ENCODE measurements around the gene TNIK.

- no peak for TF ChIP-seq EZH2 (IDR thresholded peaks at IDR 0.05; ENCODE audit: low read depth, unreplicated experiment)
- no peak for TF ChIP-seq STAT1 (IDR thresholded peaks at IDR 0.05; ENCODE audit: unreplicated experiment)
- no peak for TF ChIP-seq CREB1 (CRISPR knock-in tag; IDR thresholded peaks at IDR 0.05; ENCODE audit: low read depth)
- no peak for TF ChIP-seq CTCF (conservative IDR thresholded peaks at IDR 0.05; ENCODE audit: low read depth in 2 of 2)
- TF ChIP-seq EZH2phosphoT487 (IDR thresholded peaks at IDR 0.05; ENCODE audit: unreplicated experiment): no peak
- TF ChIP-seq JUNB (IDR thresholded peaks at IDR 0.05; ENCODE audit: unreplicated experiment): no peak
- no peak for TF ChIP-seq POLR2AphosphoS5 (IDR thresholded peaks at IDR 0.05; ENCODE audit: low read depth)
- TF ChIP-seq ZNF114 (CRISPR knock-in tag; IDR thresholded peaks at IDR 0.05): no peak
- TF ChIP-seq, protein P1, sequence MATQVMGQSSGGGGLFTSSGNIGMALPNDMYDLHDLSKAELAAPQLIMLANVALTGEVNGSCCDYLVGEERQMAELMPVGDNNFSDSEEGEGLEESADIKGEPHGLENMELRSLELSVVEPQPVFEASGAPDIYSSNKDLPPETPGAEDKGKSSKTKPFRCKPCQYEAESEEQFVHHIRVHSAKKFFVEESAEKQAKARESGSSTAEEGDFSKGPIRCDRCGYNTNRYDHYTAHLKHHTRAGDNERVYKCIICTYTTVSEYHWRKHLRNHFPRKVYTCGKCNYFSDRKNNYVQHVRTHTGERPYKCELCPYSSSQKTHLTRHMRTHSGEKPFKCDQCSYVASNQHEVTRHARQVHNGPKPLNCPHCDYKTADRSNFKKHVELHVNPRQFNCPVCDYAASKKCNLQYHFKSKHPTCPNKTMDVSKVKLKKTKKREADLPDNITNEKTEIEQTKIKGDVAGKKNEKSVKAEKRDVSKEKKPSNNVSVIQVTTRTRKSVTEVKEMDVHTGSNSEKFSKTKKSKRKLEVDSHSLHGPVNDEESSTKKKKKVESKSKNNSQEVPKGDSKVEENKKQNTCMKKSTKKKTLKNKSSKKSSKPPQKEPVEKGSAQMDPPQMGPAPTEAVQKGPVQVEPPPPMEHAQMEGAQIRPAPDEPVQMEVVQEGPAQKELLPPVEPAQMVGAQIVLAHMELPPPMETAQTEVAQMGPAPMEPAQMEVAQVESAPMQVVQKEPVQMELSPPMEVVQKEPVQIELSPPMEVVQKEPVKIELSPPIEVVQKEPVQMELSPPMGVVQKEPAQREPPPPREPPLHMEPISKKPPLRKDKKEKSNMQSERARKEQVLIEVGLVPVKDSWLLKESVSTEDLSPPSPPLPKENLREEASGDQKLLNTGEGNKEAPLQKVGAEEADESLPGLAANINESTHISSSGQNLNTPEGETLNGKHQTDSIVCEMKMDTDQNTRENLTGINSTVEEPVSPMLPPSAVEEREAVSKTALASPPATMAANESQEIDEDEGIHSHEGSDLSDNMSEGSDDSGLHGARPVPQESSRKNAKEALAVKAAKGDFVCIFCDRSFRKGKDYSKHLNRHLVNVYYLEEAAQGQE (IDR thresholded peaks at IDR 0.05; ENCODE audit: unreplicated experiment): no peak
- TF ChIP-seq ZNF331 (CRISPR knock-in tag; IDR thresholded peaks at IDR 0.05; ENCODE audit: low read depth): no peak
- TF ChIP-seq, protein P2, sequence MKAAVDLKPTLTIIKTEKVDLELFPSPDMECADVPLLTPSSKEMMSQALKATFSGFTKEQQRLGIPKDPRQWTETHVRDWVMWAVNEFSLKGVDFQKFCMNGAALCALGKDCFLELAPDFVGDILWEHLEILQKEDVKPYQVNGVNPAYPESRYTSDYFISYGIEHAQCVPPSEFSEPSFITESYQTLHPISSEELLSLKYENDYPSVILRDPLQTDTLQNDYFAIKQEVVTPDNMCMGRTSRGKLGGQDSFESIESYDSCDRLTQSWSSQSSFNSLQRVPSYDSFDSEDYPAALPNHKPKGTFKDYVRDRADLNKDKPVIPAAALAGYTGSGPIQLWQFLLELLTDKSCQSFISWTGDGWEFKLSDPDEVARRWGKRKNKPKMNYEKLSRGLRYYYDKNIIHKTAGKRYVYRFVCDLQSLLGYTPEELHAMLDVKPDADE (IDR thresholded peaks at IDR 0.05): no peak
- no peak for TF ChIP-seq NANOG (IDR thresholded peaks at IDR 0.05; ENCODE audit: borderline replicate concordance)
- TF ChIP-seq ZNF462 (CRISPR knock-in tag; IDR thresholded peaks at IDR 0.05): no peak
These were observed 37.3 kb upstream of the TNIK start for GRCh38 chr3:171497468-171497867.
